Germinal center (tissue), 1 donor: ENCODE measurements around the gene FOS.
A peak's percentile ranks its signal among the peaks of the same experiment; 100 is the strongest.

ENCODE experiments used
- DNase-seq: peaks from one replicate; pipeline ENCODE4 v3.0.0; 2012; ENCODE audit warnings: mixed read lengths, low spot score

FOS gene

GRCh38 chr14:75250800-75251199 is 27.8 kb upstream of the FOS start:
- no peak for DNase-seq

- DNase-seq: no peak
Measured at GRCh38 chr14:75252254-75252837, 26.3 kb upstream of the FOS start.

GRCh38 chr14:75254381-75254822 is 24.2 kb upstream of the FOS start:
- DNase-seq: no peak

GRCh38 chr14:75254901-75255584 is 23.6 kb upstream of the FOS start:
- no peak for DNase-seq

- no peak for DNase-seq
Measured at GRCh38 chr14:75258079-75258802, 20.4 kb upstream of the FOS start.

GRCh38 chr14:75258803-75259509 is 19.7 kb upstream of the FOS start:
- DNase-seq: peak; percentile 96

- no peak for DNase-seq
Measured at GRCh38 chr14:75259510-75259855, 19.1 kb upstream of the FOS start.

- no peak for DNase-seq
Measured at GRCh38 chr14:75260025-75260763, 18.4 kb upstream of the FOS start.

- DNase-seq: no peak
Measured at GRCh38 chr14:75261820-75262219, 16.8 kb upstream of the FOS start.

GRCh38 chr14:75262641-75263040 is 16.0 kb upstream of the FOS start:
- DNase-seq: no peak

GRCh38 chr14:75264036-75264435 is 14.6 kb upstream of the FOS start:
- no peak for DNase-seq

GRCh38 chr14:75267141-75267721 is 11.4 kb upstream of the FOS start:
- DNase-seq: no peak

GRCh38 chr14:75268633-75269550 is 9.7 kb upstream of the FOS start:
- no peak for DNase-seq

- DNase-seq: no peak
Measured at GRCh38 chr14:75271514-75271913, 7.1 kb upstream of the FOS start.

- DNase-seq: no peak
Measured at GRCh38 chr14:75273272-75274049, 5.2 kb upstream of the FOS start.

- DNase-seq: no peak
Measured at GRCh38 chr14:75274050-75274898, 4.4 kb upstream of the FOS start.

- peak; percentile 64 for DNase-seq
Measured at GRCh38 chr14:75274899-75275569, 3.6 kb upstream of the FOS start.

GRCh38 chr14:75275598-75275997 is 3.0 kb upstream of the FOS start:
- no peak for DNase-seq
